HG03571 (cell line): ENCODE measurements around the gene MAT2A.
"Not testable (repeated sequence)": the region's sequence is repeated elsewhere in the genome, so short reads cannot be mapped to it uniquely, and the experiment has no call there.

Experiments used
- ATAC-seq: cut with Tn5 transposase; IDR thresholded peaks from one replicate; pipeline ENCODE4 v1.9.1; 2021; ENCODE audit not compliant: unreplicated experiment

MAT2A gene

GRCh38 chr2:85578243-85579180, 39.5 kb downstream of the MAT2A start:
- ATAC-seq, result peak; percentile 32

GRCh38 chr2:85579266-85579935, 40.4 kb downstream of the MAT2A start:
- ATAC-seq, result no peak

GRCh38 chr2:85580206-85580605, 41.2 kb downstream of the MAT2A start:
- ATAC-seq, result no peak

- no peak for ATAC-seq
Observed at GRCh38 chr2:85582492-85582891, 43.5 kb downstream of the MAT2A start.

GRCh38 chr2:85583667-85584353, 44.8 kb downstream of the MAT2A start:
- ATAC-seq, result no peak

- no peak for ATAC-seq
Observed at GRCh38 chr2:85584354-85584856, 45.4 kb downstream of the MAT2A start, which contains the start of gene VAMP5. VAMP5 (plus strand) TSS chr2:85584431; CDS start chr2:85584491, 60 bp downstream.

- ATAC-seq, result no peak
Observed at GRCh38 chr2:85584857-85585780, 46.2 kb downstream of the MAT2A start.

GRCh38 chr2:85585781-85586105, 46.8 kb downstream of the MAT2A start:
- ATAC-seq, result no peak

- no peak for ATAC-seq
Observed at GRCh38 chr2:85588236-85588635, 49.3 kb downstream of the MAT2A start.

- ATAC-seq, result no peak
Observed at GRCh38 chr2:85588645-85589044, 49.7 kb downstream of the MAT2A start.

GRCh38 chr2:85589181-85589580, 50.2 kb downstream of the MAT2A start:
- ATAC-seq, result no peak

GRCh38 chr2:85589982-85590791, 51.2 kb downstream of the MAT2A start:
- ATAC-seq, result no peak

GRCh38 chr2:85590950-85591349, 52.0 kb downstream of the MAT2A start:
- ATAC-seq, result no peak

- no peak for ATAC-seq
Observed at GRCh38 chr2:85591563-85591962, 52.6 kb downstream of the MAT2A start.

- ATAC-seq, result not testable (repeated sequence)
Observed at GRCh38 chr2:85592299-85592698, 53.3 kb downstream of the MAT2A start.

GRCh38 chr2:85593023-85593422, 54.1 kb downstream of the MAT2A start:
- ATAC-seq, result no peak
